HG02981 (cell line): ENCODE results near the gene TAF1.
"Not testable (repeated sequence)": the region's sequence is repeated elsewhere in the genome, so short reads cannot be mapped to it uniquely, and the experiment has no call there.

ENCODE experiments used
- ATAC-seq: cut with Tn5 transposase; IDR thresholded peaks from one replicate; pipeline ENCODE4 v1.9.1; 2021; ENCODE audit warnings: mild to moderate bottlenecking, moderate library complexity; ENCODE audit not compliant: unreplicated experiment

The TAF1 gene

DNA sequence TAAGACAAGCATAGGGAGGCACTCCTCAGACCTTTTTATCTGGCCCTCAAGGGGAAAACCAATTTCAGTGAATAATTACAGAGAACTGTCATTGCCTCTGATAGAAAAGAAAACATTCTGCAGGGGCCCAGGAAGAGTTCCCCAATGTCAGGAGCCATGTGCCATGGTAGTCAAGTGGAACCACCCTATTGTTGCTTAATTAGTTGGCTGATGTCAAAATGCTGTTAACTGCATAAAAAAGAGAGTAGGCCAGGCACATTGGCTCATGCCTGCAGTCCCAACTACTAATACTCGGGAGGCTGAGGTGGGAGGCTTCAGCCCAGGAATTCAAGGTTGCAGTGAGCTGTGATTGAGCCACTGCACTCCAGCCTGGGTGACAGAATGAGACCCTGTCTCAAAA is 138.2 kb downstream of the TAF1 start:
- ATAC-seq = no peak

DNA sequence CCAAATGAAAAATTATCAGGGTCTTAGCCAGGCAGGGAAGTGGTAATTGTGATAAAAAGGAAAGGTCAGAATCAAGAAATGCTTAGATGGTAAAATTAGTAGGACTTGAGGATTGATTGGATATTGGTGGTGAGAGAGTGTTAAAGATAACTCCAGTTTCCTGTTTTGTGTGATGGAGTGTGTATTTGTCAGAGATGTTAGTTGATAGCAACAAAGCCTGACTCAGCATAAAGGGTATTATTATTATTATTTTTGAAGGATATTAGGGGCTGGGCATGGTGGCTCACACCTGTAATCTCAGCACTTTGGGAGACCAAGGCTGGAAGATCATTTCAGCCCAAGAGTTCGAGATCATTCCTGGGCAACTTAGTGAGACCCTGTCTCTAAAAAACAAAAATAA is 143.1 kb downstream of the TAF1 start:
- ATAC-seq = no peak

DNA sequence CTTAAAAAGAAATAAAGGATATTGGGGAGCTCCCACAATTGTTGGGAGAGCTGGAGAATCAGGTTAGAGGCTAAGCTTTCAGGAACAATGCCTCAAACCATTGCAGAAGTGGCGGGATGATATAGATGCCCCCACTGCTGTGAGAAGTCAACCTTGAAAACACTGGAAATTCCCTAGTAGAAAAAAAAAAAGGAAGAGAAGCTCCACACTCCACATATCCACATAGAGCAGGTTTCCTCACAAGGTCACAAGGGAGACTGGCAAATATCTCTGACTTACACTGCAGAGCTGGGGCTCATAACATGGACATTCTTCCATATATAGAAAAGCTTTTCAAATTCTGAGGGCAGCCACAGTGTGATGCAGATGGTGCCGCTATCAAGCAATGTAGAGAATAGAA is 144.0 kb downstream of the TAF1 start:
- ATAC-seq = no peak

DNA sequence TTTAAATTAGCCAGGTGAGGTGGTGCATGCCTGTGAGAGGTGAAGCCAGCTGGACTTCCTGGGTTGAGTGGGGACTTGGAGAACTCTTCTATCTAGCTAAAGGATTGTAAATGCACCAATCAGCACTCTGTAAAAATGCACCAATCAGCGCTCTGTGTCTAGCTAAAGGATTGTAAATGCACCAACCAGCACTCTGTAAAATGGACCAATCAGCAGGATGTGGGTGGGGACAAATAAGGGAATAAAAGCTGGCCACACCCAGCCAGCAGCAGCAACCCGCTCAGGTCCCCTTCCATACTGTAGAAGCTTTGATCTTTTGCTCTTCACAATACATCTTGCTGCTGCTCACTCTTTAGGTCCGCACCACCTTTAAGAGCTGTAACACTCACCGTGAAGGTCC is 147.6 kb downstream of the TAF1 start:
- ATAC-seq = not testable (repeated sequence)

DNA sequence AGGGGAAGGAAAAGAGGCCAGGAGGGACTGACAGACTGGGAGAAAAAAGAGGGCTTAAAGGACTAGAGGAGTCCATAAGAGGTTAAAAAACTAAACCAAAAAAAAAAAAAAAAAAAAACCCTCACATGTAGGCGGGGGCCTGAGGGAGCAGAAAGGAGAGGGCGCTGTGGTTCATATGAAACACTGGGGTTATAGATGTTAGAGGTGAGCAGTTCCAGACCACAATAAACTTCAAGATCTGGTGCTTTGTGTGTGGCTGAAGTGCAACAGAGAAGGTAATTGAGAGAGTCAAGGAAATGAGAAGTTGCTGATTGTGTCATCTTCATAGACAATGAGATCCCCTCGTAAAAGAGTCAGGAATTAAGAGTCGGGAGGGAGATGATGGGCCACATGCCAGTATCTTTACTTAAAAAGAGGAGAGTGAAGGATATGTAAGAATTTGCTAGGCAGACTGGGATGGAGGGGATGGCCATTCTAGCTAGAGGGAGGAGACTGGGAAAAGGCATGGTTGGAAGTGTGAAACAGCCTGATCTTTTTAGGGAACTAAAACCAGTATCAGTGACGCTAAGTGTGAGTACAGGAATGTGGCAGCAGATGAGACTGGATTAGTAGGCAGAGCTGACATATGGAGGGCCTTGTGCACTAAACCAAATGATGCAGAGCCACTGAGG is 148.3 kb downstream of the TAF1 start:
- ATAC-seq = no peak

DNA sequence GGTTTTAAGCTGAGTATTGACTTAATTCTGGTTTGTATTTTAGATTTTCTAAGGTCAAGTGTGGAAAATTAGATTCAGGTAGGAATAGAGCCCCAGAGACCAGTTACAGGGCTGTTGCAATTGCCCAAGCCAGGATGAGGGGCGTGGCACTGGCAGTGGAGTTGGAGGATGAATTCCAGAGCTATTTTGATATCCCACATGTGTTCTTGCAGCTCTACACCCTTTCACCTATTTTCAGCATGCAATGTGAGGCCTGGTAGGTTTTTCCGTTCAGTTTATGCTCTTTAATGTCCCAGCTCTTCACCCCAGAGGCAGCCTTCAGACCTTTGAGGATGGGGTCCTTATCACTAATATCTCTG is 148.9 kb downstream of the TAF1 start:
- no peak for ATAC-seq
